Naive B cell (primary cell): ENCODE measurements around the gene ABCD1. TPM values are rescaled to one million over a fixed set of nuclear protein-coding genes. Genes with fewer than 3 reads are reported as not detected.
A peak's percentile ranks its signal among the peaks of the same experiment; 100 is the strongest.
"Not testable (repeated sequence)": the region's sequence is repeated elsewhere in the genome, so short reads cannot be mapped to it uniquely, and the experiment has no call there.

ENCODE experiments used
- ATAC-seq, 2 donors: fragments of 150-1000 bp; cut with Tn5 transposase; 2 replicates each; pipeline ENCODE4 v1.10.0; 2021; ENCODE audit warnings: low read depth in 2 of 2, mild to moderate bottlenecking in 2 of 2, moderate library complexity in 2 of 2
- DNase-seq: peaks from one replicate; pipeline ENCODE4 v3.0.0; 2022
- H3K27ac Mint-ChIP-seq, 6 donors: one replicate each; pipeline ENCODE4 v1.8.0; 2020 to 2022; ENCODE audit warnings: mild to moderate bottlenecking in 6 of 6, mixed read lengths in 6 of 6, moderate library complexity in 5 of 6, inconsistent platforms in 2 of 6
- H3K27me3 Mint-ChIP-seq, 3 donors: one replicate each; pipeline ENCODE4 v1.8.0; 2021 to 2022; ENCODE audit warnings: mixed read lengths in 3 of 3, mild to moderate bottlenecking in 1 of 3
- H3K36me3 Mint-ChIP-seq, 2 donors: one replicate each; pipeline ENCODE4 v1.8.0; 2020 to 2022; ENCODE audit warnings: mixed read lengths in 2 of 2, inconsistent platforms in 1 of 2, mild to moderate bottlenecking in 1 of 2
- H3K4me1 Mint-ChIP-seq, 3 donors: one replicate each; pipeline ENCODE4 v1.8.0; 2020 to 2022; ENCODE audit warnings: mixed read lengths in 3 of 3, inconsistent platforms in 1 of 3, mild to moderate bottlenecking in 1 of 3, moderate library complexity in 1 of 3
- H3K4me3 Mint-ChIP-seq, 8 donors: one replicate each; pipeline ENCODE4 v1.8.0; 2020 to 2022; ENCODE audit warnings: mild to moderate bottlenecking in 8 of 8, mixed read lengths in 8 of 8, moderate library complexity in 8 of 8, inconsistent platforms in 2 of 8
- H3K9me3 Mint-ChIP-seq, 7 donors: one replicate each; pipeline ENCODE4 v1.8.0; 2020 to 2022; ENCODE audit warnings: mixed read lengths in 7 of 7, mild to moderate bottlenecking in 5 of 7, inconsistent platforms in 2 of 7, moderate library complexity in 1 of 7
- polyA plus RNA-seq, 6 donors: library from polyadenylated mRNA; unstranded; fragments of 300-500 nt; fragmentation: Illumina TruSeq; gene quantifications; one replicate each; pipeline ENCODE4 v1.2.3, GENCODE V29; 2021; ENCODE audit warnings: low read depth in 6 of 6

The ABCD1 gene
- polyA plus RNA-seq, 6 donors from 2014 or later, result 2.2 to 6.2 (median 5.2) TPM

DNA sequence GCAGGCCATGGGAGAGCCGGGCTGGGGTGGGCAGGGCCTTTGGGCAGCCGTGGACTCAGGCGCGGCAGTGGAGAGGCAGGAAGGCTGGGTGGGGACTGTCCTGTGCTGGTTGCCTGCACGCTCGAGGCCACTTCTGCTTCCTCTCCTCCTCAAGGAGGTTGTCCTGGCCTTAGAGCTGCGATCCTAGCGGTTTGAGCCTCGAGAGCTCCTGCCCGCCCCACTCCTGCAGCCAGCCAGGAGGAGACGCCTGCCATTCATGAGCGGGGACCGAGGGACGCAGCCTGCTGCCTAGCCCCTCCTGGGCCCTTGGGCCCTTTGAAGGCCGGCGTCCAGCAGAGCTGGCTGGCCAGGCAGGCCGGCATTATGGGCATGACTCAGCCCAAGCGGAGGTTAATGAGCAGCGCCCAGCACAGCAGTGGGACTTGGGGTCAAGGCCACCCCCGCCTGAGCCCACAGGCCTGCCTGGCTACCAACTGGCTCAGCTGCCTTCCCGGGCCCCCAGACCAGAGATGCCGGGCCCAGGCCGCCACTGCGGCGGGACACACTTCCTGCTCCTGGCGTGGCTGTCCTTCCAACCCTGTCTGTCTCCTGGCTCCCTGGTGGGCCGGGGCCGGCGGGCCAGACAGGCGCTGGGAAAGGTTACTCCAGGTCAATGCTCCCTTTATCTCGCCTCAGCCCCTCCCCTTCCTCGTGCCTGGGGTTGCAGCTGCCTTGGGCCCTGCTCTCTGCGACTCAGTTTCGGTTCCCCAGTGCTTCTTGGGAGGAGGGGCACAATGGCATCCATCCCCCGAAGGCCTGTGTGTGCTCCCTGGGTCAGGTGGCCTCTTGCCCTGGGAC, 1.8 kb downstream of the ABCD1 start:
- DNase-seq (peak; percentile 81), ATAC-seq (peak; percentile 58 to 61)
- H3K4me1 Mint-ChIP-seq, result peaks cover 17 to 28% (median 22%) of the 10 kb centered on the region in 3 donors
- H3K4me3 Mint-ChIP-seq, result peak overlapping the region; percentile 77 to 89 (median 83)
- H3K9me3 Mint-ChIP-seq, result peaks cover 0 to 6% (median 1%) of the 10 kb centered on the region in 7 donors
- peaks cover 4 to 10% of the 10 kb centered on the region in 2 donors for H3K36me3 Mint-ChIP-seq
- peak overlapping the region; percentile 89 to 96 (median 94) for H3K27ac Mint-ChIP-seq
- H3K27me3 Mint-ChIP-seq, result no peaks in the 10 kb centered on the region

GRCh38 chrX:153727123-153727931, 2.7 kb downstream of the ABCD1 start:
- peaks cover 8 to 17% of the 10 kb centered on the region in 2 donors for H3K36me3 Mint-ChIP-seq
- DNase-seq (no peak), ATAC-seq (no peak)
- H3K4me3 Mint-ChIP-seq, result peak overlapping the region; percentile 77 to 89 (median 83)
- H3K4me1 Mint-ChIP-seq, result peaks cover 17 to 28% (median 21%) of the 10 kb centered on the region in 3 donors
- H3K9me3 Mint-ChIP-seq, result peaks cover 0 to 11% (median 7%) of the 10 kb centered on the region in 7 donors
- H3K27ac Mint-ChIP-seq, result peak overlapping the region; percentile 89 to 96 (median 94)
- no peaks in the 10 kb centered on the region for H3K27me3 Mint-ChIP-seq

DNA sequence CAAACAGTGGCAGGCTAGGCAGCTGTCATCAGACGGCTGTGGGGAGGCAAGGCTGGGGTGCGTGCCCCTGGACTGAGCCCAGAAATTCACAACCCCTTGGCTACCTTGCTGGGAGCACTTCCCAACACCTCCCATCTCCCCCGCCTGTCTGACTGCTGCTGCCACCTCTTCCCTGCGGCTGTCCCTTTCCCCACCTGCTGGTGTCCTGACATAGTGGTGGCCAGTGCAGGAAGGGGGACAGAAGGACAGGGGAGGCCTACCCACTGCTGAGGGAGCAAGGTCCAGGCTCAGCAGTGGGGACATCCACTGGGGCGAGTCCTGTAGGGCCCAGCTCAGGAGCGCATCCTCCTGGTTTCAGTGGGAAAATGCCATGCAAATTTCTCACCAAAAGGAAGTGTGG, 3.4 kb downstream of the ABCD1 start:
- H3K27me3 Mint-ChIP-seq, result no peaks in the 10 kb centered on the region
- no peak for DNase-seq
- peaks cover 8 to 17% of the 10 kb centered on the region in 2 donors for H3K36me3 Mint-ChIP-seq
- peak overlapping the region in 1 of 8 donors; percentile 46 for H3K4me3 Mint-ChIP-seq
- peak overlapping the region in 2 of 6 donors; percentile 91 to 92 for H3K27ac Mint-ChIP-seq
- H3K9me3 Mint-ChIP-seq, result peaks cover 0 to 11% (median 7%) of the 10 kb centered on the region in 7 donors
- no peak for ATAC-seq
- H3K4me1 Mint-ChIP-seq, result peaks cover 15 to 22% (median 17%) of the 10 kb centered on the region in 3 donors

DNA sequence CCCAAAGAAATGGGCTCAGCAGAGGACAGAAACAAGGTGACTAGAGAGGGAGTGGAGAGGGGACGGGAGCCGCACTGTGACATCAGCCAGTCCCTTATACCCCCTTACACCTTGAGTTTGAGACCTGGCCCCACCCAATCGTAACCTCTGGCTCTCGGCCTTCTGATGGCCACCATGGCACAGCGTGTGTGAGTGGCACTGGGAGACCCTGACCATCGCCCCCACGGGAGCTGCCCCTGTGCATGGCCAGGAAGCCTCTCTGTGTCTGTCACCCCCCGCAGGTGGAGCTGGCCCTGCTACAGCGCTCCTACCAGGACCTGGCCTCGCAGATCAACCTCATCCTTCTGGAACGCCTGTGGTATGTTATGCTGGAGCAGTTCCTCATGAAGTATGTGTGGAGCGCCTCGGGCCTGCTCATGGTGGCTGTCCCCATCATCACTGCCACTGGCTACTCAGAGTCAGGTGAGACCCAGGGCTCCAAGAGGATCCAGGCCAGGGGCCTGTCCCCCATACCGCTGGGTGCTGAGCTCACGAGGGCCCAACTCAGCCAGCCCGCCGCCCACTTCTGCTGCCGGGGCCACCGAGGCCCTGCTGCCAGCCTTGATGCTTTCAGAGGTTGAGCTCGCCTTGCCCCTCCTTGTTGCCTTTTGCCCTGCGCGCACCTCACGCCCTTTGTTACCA, 4.4 kb downstream of the ABCD1 start:
- peaks cover 8 to 17% of the 10 kb centered on the region in 2 donors for H3K36me3 Mint-ChIP-seq
- DNase-seq (no peak), ATAC-seq (no peak)
- peak overlapping the region in 3 of 8 donors; percentile 9 to 78 (median 12) for H3K4me3 Mint-ChIP-seq
- H3K4me1 Mint-ChIP-seq, result peaks cover 15 to 18% (median 17%) of the 10 kb centered on the region in 3 donors
- H3K9me3 Mint-ChIP-seq, result peaks cover 0 to 11% (median 7%) of the 10 kb centered on the region in 7 donors
- peak overlapping the region in 4 of 6 donors; percentile 41 to 74 (median 71) for H3K27ac Mint-ChIP-seq
- no peaks in the 10 kb centered on the region for H3K27me3 Mint-ChIP-seq

GRCh38 chrX:153730115-153730514, 5.5 kb downstream of the ABCD1 start:
- not testable (repeated sequence) for ATAC-seq, H3K4me3 Mint-ChIP-seq, H3K27ac Mint-ChIP-seq, H3K27me3 Mint-ChIP-seq, DNase-seq
- Mint-ChIP-seq H3K36me3 (peaks cover 12 to 24% of the 10 kb centered on the region in 2 donors), H3K4me1 (peaks cover 15 to 18% (median 17%) of the 10 kb centered on the region in 3 donors), H3K9me3 (peaks cover 0 to 12% (median 7%) of the 10 kb centered on the region in 7 donors)

DNA sequence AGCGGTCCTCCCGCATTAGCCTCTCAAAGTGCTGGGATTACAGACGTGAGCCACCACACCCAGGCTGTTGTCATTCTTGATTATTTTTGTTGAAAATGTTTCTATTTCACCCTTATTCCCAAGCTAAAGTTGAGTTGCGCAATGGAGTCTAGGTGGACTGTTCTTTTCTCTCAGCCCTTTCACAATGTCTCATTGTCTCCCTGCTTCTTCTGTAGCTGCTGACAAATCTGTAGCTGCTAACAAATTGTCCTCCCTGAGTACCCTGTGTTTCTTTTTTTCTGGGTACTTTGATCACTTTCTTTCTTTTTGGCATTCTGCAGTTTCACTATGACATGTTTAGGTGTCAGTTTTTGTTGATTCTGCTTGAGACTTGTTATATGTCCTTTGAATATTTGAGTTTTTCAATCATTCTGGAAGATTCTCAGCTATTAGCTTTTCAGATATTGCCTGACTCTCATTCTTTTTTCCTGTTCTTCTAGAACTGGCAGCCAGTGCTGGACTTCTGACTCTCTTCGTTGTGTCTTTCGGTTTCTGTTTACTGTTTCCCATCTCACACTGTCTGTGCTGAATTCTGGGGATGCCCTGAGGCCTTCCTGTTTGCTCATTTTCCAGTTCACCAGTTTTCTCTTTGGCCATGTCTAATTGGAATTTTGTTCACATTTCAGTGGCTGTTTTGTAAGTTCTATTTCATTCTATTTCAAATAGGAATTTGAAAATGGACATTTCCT, 6.6 kb downstream of the ABCD1 start:
- Mint-ChIP-seq H3K36me3 (peaks cover 13 to 24% of the 10 kb centered on the region in 2 donors), H3K4me3 (peak overlapping the region in 1 of 8 donors; percentile 54), H3K27me3 (no peaks in the 10 kb centered on the region), H3K4me1 (peaks cover 15 to 21% (median 18%) of the 10 kb centered on the region in 3 donors), H3K9me3 (peaks cover 0 to 12% (median 7%) of the 10 kb centered on the region in 7 donors), H3K27ac (peak overlapping the region in 2 of 6 donors; percentile 39 to 55)
- ATAC-seq, result no peak
- DNase-seq, result no peak

- H3K27ac Mint-ChIP-seq, result peak overlapping the region in 1 of 6 donors; percentile 55
- H3K4me3 Mint-ChIP-seq, result peak overlapping the region in 1 of 8 donors; percentile 54
- peaks cover 0 to 12% (median 7%) of the 10 kb centered on the region in 7 donors for H3K9me3 Mint-ChIP-seq
- no peaks in the 10 kb centered on the region for H3K27me3 Mint-ChIP-seq
- H3K36me3 Mint-ChIP-seq, result peaks cover 13 to 24% of the 10 kb centered on the region in 2 donors
- no peak for ATAC-seq
- H3K4me1 Mint-ChIP-seq, result peaks cover 12 to 23% (median 17%) of the 10 kb centered on the region in 3 donors
- no peak for DNase-seq
These were observed 7.2 kb downstream of the ABCD1 start for GRCh38 chrX:153731845-153732215.

GRCh38 chrX:153732401-153732800, 7.7 kb downstream of the ABCD1 start:
- Mint-ChIP-seq H3K4me1 (peaks cover 6 to 17% (median 11%) of the 10 kb centered on the region in 3 donors), H3K9me3 (peaks cover 0 to 12% (median 7%) of the 10 kb centered on the region in 7 donors), H3K4me3 (peak overlapping the region in 1 of 8 donors; percentile 74), H3K27ac (no peak overlapping the region), H3K36me3 (peaks cover 13 to 24% of the 10 kb centered on the region in 2 donors), H3K27me3 (no peaks in the 10 kb centered on the region)
- no peak for ATAC-seq
- no peak for DNase-seq

DNA sequence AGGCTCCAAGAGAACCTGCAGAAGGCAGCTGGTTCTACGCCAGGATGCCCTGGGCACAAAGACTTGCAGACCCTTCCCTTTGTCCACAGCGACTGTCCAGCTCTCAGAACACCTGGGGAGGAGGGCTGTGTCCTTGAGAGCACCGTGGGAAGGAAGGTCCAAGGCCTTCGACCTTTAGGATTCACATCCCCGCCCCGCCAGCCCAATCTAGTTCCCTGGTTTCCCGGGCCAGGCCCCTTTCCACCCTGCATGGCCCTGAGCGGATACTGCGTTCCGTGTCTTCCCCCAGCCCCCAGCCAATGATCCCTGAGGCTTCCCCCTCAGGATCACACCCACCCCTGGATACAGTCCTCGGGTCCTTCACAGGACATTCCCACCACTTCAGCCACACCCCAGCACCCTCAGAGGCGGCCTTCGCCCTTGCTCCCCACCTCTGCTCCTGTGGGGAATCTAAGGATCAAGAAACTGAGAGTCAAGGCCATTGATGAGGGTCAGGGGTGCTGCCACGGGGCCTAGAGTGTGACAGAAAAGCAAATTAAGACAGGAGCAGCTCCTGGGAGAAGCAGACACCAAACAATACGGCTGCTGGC, 9.1 kb downstream of the ABCD1 start:
- ATAC-seq (no peak), DNase-seq (no peak)
- Mint-ChIP-seq H3K9me3 (peaks cover 0 to 12% (median 6%) of the 10 kb centered on the region in 7 donors), H3K4me3 (peak overlapping the region in 1 of 8 donors; percentile 15), H3K27ac (no peak overlapping the region), H3K4me1 (peaks cover 6 to 12% (median 9%) of the 10 kb centered on the region in 3 donors), H3K27me3 (no peaks in the 10 kb centered on the region), H3K36me3 (peaks cover 13 to 24% of the 10 kb centered on the region in 2 donors)

DNA sequence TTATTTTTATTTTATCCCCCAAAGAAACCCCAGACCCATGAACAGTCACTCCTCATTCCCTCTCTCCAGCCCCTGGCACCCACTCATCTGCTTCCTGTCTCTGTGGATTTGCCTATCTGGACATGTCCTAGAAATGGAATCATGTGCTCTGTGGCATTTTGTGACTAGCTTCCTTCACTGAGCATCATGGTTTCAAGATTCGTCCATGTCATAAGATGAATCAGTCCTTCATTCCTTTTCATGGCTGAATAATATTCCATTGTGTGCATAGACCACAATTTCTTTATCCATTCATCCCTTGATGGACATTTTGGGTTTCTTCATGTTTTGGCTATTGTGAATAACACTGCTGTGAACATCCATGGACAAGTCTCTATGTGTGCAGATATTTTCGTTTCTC, 10.2 kb downstream of the ABCD1 start:
- H3K9me3 Mint-ChIP-seq, result peaks cover 0 to 12% (median 6%) of the 10 kb centered on the region in 7 donors
- no peak overlapping the region for H3K27ac Mint-ChIP-seq
- peaks cover 13 to 24% of the 10 kb centered on the region in 2 donors for H3K36me3 Mint-ChIP-seq
- DNase-seq (no peak), ATAC-seq (no peak)
- peaks cover 6 to 12% (median 10%) of the 10 kb centered on the region in 3 donors for H3K4me1 Mint-ChIP-seq
- H3K27me3 Mint-ChIP-seq, result no peaks in the 10 kb centered on the region
- peak overlapping the region in 1 of 8 donors; percentile 18 for H3K4me3 Mint-ChIP-seq

- ATAC-seq (peak; percentile 30 to 53), DNase-seq (no peak)
- Mint-ChIP-seq H3K4me3 (peak overlapping the region in 1 of 8 donors; percentile 18), H3K27me3 (no peaks in the 10 kb centered on the region), H3K4me1 (peaks cover 6 to 14% (median 12%) of the 10 kb centered on the region in 3 donors), H3K36me3 (peaks cover 13 to 24% of the 10 kb centered on the region in 2 donors), H3K9me3 (peaks cover 0 to 12% (median 6%) of the 10 kb centered on the region in 7 donors), H3K27ac (no peak overlapping the region)
These were observed 10.6 kb downstream of the ABCD1 start for GRCh38 chrX:153735274-153735673.
